Measurements from ENCODE around the gene TRAPPC14.

The TRAPPC14 gene

GRCh38 chr7:100155553-100156317 is 2.8 kb downstream of the TRAPPC14 start:
- ATAC-seq: no peak
- TF ChIP-seq ZNF565 (CRISPR knock-in tag; conservative IDR thresholded peaks at IDR 0.05; ENCODE audit: low read depth) (no peak), ISL1 (CRISPR knock-in tag; IDR thresholded peaks at IDR 0.05) (no peak), GLIS3 (CRISPR knock-in tag; IDR thresholded peaks at IDR 0.05) (no peak)

DNA sequence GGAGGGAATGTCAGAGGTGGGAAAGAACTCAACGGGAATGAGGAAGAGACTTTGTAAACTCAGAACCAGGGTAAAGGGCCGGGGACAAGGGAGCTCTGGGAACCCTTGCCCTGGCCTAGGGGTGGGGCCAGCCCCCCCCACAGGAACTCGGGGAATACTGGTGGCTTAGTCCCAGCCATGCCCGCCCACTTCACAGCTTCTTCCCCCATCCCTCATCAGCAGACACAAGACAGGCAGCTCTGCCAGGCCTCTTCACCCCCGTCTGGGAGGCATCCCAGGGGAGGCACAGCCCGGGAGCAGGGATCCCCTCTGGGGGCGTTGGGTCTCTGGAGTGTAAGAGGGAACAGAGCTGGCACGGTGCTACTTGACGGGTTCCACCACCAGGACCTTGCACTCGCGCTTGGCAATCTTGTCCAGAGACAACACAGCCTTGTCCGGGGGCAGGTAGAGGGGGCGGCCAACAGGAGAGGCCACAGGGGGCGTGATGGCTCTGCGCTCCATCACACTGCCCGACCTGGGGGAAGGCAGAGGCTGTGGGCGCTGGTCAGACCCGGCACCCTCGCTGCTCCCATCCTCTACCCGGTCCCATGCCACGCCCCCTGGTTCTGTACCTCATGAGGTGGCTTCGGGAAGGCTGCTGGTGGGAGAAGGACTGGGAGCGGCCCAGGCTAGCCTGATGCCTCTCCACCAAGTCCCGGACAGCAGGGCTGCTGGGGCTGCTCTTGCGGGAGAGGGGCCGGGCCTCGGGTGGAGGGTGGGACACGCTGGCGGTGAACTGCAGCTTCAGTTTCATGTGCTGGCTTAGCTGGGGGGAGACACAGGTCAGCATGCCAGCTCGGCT is 3.7 kb downstream of the TRAPPC14 start:
- no peak for ATAC-seq
- TF ChIP-seq ISL1 (CRISPR knock-in tag; IDR thresholded peaks at IDR 0.05): no peak
- TF ChIP-seq ZC3H10 (CRISPR knock-in tag; IDR thresholded peaks at IDR 0.05): no peak

GRCh38 chr7:100153708-100154535 is 4.6 kb downstream of the TRAPPC14 start:
- TF ChIP-seq, protein P1, sequence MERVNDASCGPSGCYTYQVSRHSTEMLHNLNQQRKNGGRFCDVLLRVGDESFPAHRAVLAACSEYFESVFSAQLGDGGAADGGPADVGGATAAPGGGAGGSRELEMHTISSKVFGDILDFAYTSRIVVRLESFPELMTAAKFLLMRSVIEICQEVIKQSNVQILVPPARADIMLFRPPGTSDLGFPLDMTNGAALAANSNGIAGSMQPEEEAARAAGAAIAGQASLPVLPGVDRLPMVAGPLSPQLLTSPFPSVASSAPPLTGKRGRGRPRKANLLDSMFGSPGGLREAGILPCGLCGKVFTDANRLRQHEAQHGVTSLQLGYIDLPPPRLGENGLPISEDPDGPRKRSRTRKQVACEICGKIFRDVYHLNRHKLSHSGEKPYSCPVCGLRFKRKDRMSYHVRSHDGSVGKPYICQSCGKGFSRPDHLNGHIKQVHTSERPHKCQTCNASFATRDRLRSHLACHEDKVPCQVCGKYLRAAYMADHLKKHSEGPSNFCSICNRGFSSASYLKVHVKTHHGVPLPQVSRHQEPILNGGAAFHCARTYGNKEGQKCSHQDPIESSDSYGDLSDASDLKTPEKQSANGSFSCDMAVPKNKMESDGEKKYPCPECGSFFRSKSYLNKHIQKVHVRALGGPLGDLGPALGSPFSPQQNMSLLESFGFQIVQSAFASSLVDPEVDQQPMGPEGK (CRISPR knock-in tag; IDR thresholded peaks at IDR 0.05; ENCODE audit: borderline replicate concordance): no peak
- TF ChIP-seq ZFP30 (CRISPR knock-in tag; IDR thresholded peaks at IDR 0.05): no peak
- ATAC-seq: no peak

DNA sequence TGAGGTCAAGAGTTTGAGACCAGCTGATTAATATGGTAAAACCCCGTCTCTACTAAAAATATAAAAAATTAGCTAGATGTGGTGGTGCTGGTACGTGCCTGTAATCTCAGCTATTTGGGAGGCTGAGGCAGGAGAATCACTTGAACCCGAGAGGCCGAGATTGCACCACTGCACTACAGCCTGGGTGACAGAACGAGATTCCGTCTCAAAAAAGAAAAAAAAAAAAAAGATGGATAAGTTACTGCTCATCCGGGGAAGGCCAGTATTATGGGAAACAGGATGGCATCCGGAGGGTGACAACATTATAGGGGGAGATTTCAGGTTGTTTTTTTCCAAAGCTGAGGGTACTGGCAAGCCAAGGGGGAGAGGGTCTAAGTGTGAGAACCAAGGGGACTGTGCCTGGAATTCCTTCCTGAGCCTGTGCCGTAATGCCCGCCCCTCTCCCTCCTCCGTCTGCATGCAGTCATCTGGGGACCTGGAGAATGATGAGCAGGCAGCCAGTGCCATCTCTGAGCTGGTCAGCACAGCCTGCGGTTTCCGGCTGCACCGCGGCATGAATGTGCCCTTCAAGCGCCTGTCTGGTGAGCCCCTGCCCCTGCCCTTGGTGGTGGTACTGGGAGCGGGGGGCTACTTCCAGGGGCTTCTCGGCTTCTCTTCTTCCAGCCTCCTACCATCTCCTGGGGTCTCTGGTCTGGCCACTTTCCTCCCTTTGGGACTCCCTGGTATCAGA is 5.4 kb downstream of the TRAPPC14 start:
- ATAC-seq: no peak
- no peak for TF ChIP-seq RARB (CRISPR knock-in tag; IDR thresholded peaks at IDR 0.05)
- no peak for TF ChIP-seq ESRRG (CRISPR knock-in tag; IDR thresholded peaks at IDR 0.05)
- TF ChIP-seq ARNTL (CRISPR knock-in tag; IDR thresholded peaks at IDR 0.05; ENCODE audit: borderline replicate concordance, low read depth): no peak
- TF ChIP-seq, protein P2, sequence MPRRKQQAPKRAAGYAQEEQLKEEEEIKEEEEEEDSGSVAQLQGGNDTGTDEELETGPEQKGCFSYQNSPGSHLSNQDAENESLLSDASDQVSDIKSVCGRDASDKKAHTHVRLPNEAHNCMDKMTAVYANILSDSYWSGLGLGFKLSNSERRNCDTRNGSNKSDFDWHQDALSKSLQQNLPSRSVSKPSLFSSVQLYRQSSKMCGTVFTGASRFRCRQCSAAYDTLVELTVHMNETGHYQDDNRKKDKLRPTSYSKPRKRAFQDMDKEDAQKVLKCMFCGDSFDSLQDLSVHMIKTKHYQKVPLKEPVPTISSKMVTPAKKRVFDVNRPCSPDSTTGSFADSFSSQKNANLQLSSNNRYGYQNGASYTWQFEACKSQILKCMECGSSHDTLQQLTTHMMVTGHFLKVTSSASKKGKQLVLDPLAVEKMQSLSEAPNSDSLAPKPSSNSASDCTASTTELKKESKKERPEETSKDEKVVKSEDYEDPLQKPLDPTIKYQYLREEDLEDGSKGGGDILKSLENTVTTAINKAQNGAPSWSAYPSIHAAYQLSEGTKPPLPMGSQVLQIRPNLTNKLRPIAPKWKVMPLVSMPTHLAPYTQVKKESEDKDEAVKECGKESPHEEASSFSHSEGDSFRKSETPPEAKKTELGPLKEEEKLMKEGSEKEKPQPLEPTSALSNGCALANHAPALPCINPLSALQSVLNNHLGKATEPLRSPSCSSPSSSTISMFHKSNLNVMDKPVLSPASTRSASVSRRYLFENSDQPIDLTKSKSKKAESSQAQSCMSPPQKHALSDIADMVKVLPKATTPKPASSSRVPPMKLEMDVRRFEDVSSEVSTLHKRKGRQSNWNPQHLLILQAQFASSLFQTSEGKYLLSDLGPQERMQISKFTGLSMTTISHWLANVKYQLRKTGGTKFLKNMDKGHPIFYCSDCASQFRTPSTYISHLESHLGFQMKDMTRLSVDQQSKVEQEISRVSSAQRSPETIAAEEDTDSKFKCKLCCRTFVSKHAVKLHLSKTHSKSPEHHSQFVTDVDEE (CRISPR knock-in tag; IDR thresholded peaks at IDR 0.05): no peak
- TF ChIP-seq SNAI2 (CRISPR knock-in tag; IDR thresholded peaks at IDR 0.05): no peak
- TF ChIP-seq POU6F1 (CRISPR knock-in tag; IDR thresholded peaks at IDR 0.05; ENCODE audit: borderline replicate concordance, low read depth): no peak
- no peak for TF ChIP-seq OSR1 (CRISPR knock-in tag; IDR thresholded peaks at IDR 0.05)

DNA sequence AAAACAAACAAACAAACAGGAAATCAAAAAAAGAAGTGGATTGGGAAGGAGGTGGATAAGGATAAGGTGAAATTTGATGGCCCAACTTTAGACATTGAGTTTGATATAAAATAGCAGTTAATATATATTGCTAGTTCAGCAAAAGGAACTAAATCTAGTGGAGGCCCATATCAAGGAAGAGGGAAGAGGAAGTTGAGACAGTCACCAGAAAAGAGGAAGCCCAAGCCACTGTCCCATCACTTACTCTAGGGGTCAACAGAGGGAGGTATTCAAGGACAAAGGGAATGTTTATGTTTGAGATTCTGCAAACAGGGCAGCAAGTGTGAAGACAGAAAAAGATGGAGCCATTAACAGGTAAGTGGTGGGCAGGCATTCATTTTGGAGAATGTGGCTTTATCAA is 6.1 kb downstream of the TRAPPC14 start:
- TF ChIP-seq GLIS3 (CRISPR knock-in tag; IDR thresholded peaks at IDR 0.05): no peak
- no peak for TF ChIP-seq ZNF565 (CRISPR knock-in tag; conservative IDR thresholded peaks at IDR 0.05; ENCODE audit: low read depth)
- no peak for TF ChIP-seq TCF4 (CRISPR knock-in tag; IDR thresholded peaks at IDR 0.05; ENCODE audit: borderline replicate concordance)
- no peak for TF ChIP-seq ZNF8 (CRISPR knock-in tag; IDR thresholded peaks at IDR 0.05)
- no peak for TF ChIP-seq SNAI2 (CRISPR knock-in tag; IDR thresholded peaks at IDR 0.05)
- TF ChIP-seq RARB (CRISPR knock-in tag; IDR thresholded peaks at IDR 0.05): no peak
- no peak for TF ChIP-seq TOX (CRISPR knock-in tag; IDR thresholded peaks at IDR 0.05; ENCODE audit: borderline replicate concordance)
- TF ChIP-seq OSR1 (CRISPR knock-in tag; IDR thresholded peaks at IDR 0.05): no peak
- no peak for TF ChIP-seq PPARA (CRISPR knock-in tag; IDR thresholded peaks at IDR 0.05; ENCODE audit: borderline replicate concordance)
- no peak for TF ChIP-seq BACH2 (CRISPR knock-in tag; IDR thresholded peaks at IDR 0.05; ENCODE audit: borderline replicate concordance)
- TF ChIP-seq POU6F1 (CRISPR knock-in tag; IDR thresholded peaks at IDR 0.05; ENCODE audit: borderline replicate concordance, low read depth): no peak
- TF ChIP-seq ZC3H10 (CRISPR knock-in tag; IDR thresholded peaks at IDR 0.05): no peak
- no peak for TF ChIP-seq CREB5 (CRISPR knock-in tag; IDR thresholded peaks at IDR 0.05; ENCODE audit: low read depth)
- no peak for ATAC-seq

Measured in SK-N-SH treated with all-trans-retinoic acid at 6 μM for 48 hours (cell line).